Breast epithelium (tissue), 3 donors: ENCODE measurements around the gene TBC1D10B.

Experiments
- CTCF ChIP-seq, 3 donors: fragments of 450-650 bp; IDR thresholded peaks; one replicate each; pipeline ENCODE4 v1.5.1; 2016 to 2017; ENCODE audit warnings: antibody characterized with exemption in 3 of 3, mild to moderate bottlenecking in 3 of 3, moderate library complexity in 3 of 3
- POLR2A ChIP-seq: fragments of 450-650 bp; IDR thresholded peaks from one replicate; pipeline ENCODE4 v1.6.1; 2016; ENCODE audit warnings: antibody characterized with exemption, mild to moderate bottlenecking, moderate library complexity

GRCh38 chr16:30369938-30370455 lies 297 bp downstream of the TBC1D10B start:
- TF ChIP-seq CTCF (IDR thresholded peaks at IDR 0.05): peak in 1 of 3 donors; percentile 16
- TF ChIP-seq POLR2A: no peak
